Activated naive CD4-positive, alpha-beta T cell treated with anti-CD3 and anti-CD28 coated beads, Interleukin-2, amount 50 U/mL, for 24 hours (primary cell): Measurements from ENCODE around the gene SH3RF3.

Experiments
- H3K27ac Mint-ChIP-seq: one replicate; pipeline ENCODE4 v1.8.0; 2021; ENCODE audit warnings: mild to moderate bottlenecking, mixed read lengths
- H3K27me3 Mint-ChIP-seq: one replicate; pipeline ENCODE4 v1.8.0; 2021; ENCODE audit warnings: mixed read lengths
- H3K36me3 Mint-ChIP-seq: one replicate; pipeline ENCODE4 v1.8.0; 2021; ENCODE audit warnings: mixed read lengths
- H3K4me1 Mint-ChIP-seq: one replicate; pipeline ENCODE4 v1.8.0; 2021; ENCODE audit warnings: mixed read lengths
- H3K4me3 Mint-ChIP-seq: one replicate; pipeline ENCODE4 v1.8.0; 2021; ENCODE audit warnings: mild to moderate bottlenecking, mixed read lengths
- H3K9me3 Mint-ChIP-seq: one replicate; pipeline ENCODE4 v1.8.0; 2021; ENCODE audit warnings: mixed read lengths

SH3RF3 gene

DNA sequence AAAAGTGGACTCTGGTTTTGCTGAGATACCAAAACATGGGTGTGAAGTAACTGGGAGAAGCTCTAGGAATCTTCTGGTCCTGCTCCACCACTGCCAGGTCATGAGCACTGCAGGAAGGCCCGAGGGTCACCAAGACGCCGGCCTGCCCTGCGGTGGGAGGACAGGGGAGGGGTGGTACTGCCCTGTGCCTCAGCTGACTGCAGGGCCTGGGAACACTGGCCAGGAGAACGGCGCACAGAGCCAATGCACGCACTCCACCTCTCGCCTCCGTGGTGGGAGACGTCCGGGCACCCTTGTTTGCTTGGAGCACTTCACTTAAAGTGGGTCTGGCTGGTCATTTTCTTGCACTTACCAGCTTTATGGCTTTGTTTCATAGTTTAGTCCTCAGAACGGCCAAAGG is 153.4 kb downstream of the SH3RF3 start:
- Mint-ChIP-seq H3K4me1 (peaks cover 7% of the 10 kb centered on the region), H3K4me3 (no peak overlapping the region), H3K36me3 (no peaks in the 10 kb centered on the region), H3K27ac (no peak overlapping the region), H3K27me3 (no peaks in the 10 kb centered on the region), H3K9me3 (no peaks in the 10 kb centered on the region)

GRCh38 chr2:109282865-109283264 is 153.9 kb downstream of the SH3RF3 start:
- Mint-ChIP-seq H3K4me1 (peaks cover 7% of the 10 kb centered on the region), H3K27ac (no peak overlapping the region), H3K9me3 (no peaks in the 10 kb centered on the region), H3K4me3 (no peak overlapping the region), H3K36me3 (no peaks in the 10 kb centered on the region), H3K27me3 (no peaks in the 10 kb centered on the region)

- Mint-ChIP-seq H3K36me3 (no peaks in the 10 kb centered on the region), H3K27ac (no peak overlapping the region), H3K4me3 (no peak overlapping the region), H3K4me1 (peaks cover 8% of the 10 kb centered on the region), H3K9me3 (no peaks in the 10 kb centered on the region), H3K27me3 (no peaks in the 10 kb centered on the region)
These were observed 155.8 kb downstream of the SH3RF3 start for GRCh38 chr2:109284826-109285225.

DNA sequence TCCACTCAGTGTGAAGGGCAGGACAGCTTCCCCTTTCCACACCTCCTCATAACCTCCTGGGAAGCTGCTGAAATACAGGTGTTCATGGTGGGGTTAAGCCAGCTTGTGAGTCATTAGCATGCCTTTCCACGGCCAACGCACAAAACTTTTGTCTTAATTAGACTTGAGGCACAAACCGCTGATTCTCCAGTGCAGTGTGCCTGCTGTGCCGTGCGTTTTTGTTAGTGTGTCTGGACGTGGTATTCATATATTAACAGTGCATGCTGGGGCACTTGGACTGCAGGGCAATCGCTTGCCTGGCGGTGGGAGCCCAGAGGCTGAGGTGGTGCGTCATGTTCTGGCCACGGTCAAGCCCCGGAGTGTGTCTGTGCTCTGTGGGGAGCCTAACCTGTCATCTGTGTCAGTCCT is 156.2 kb downstream of the SH3RF3 start:
- H3K4me1 Mint-ChIP-seq: peaks cover 8% of the 10 kb centered on the region
- H3K36me3 Mint-ChIP-seq: no peaks in the 10 kb centered on the region
- H3K27me3 Mint-ChIP-seq: no peaks in the 10 kb centered on the region
- H3K4me3 Mint-ChIP-seq: no peak overlapping the region
- H3K9me3 Mint-ChIP-seq: no peaks in the 10 kb centered on the region
- no peak overlapping the region for H3K27ac Mint-ChIP-seq

DNA sequence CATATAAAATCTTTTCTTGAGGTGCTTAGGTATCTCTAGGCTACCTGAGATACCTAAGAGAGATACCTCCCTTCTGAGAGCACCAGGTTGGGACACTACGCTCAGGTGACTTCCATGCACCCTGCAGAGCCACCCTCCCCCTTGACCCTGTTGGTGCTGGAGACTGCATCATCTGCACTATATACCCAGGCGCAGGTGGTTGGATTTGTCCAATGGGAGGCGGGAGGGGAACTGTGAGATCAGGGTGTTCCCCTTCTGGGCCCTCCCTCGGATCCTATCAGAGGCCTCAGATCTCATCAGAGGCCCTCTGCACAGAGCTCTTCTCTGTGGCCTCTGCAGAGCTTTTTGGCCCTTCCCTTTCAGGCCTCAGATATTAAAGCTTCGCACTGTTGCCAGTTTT is 158.4 kb downstream of the SH3RF3 start:
- peaks cover 8% of the 10 kb centered on the region for H3K4me1 Mint-ChIP-seq
- no peaks in the 10 kb centered on the region for H3K9me3 Mint-ChIP-seq
- no peak overlapping the region for H3K4me3 Mint-ChIP-seq
- no peak overlapping the region for H3K27ac Mint-ChIP-seq
- no peaks in the 10 kb centered on the region for H3K27me3 Mint-ChIP-seq
- H3K36me3 Mint-ChIP-seq: no peaks in the 10 kb centered on the region

DNA sequence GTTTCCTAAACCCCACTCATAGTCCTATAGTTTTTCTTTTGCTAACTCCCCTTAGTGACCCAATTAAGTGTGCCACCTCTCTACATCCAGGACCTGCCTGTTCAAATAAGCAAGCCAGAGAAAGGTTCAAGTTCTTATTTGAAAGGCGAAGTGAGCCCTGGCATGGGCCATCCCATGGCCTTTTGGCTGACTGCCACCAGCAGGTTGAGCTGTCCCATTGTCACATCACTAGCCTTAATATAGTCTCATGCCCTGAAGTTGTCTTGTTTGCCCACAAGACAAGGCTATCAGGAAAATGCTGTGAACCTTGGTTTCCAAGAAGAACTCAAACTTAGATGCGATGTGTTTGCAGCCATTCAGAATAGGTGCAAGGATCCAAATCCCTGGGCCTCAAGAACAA is 158.8 kb downstream of the SH3RF3 start:
- H3K36me3 Mint-ChIP-seq: no peaks in the 10 kb centered on the region
- no peak overlapping the region for H3K27ac Mint-ChIP-seq
- peaks cover 8% of the 10 kb centered on the region for H3K4me1 Mint-ChIP-seq
- H3K27me3 Mint-ChIP-seq: no peaks in the 10 kb centered on the region
- H3K4me3 Mint-ChIP-seq: no peak overlapping the region
- no peaks in the 10 kb centered on the region for H3K9me3 Mint-ChIP-seq

- Mint-ChIP-seq H3K4me1 (peaks cover 8% of the 10 kb centered on the region), H3K4me3 (no peak overlapping the region), H3K9me3 (no peaks in the 10 kb centered on the region), H3K36me3 (no peaks in the 10 kb centered on the region), H3K27ac (no peak overlapping the region), H3K27me3 (no peaks in the 10 kb centered on the region)
These were observed 159.8 kb downstream of the SH3RF3 start for GRCh38 chr2:109288544-109289368.

- Mint-ChIP-seq H3K27me3 (no peaks in the 10 kb centered on the region), H3K27ac (no peak overlapping the region), H3K36me3 (no peaks in the 10 kb centered on the region), H3K4me3 (no peak overlapping the region), H3K4me1 (peaks cover 8% of the 10 kb centered on the region), H3K9me3 (no peaks in the 10 kb centered on the region)
These were observed 160.7 kb downstream of the SH3RF3 start for GRCh38 chr2:109289504-109290222.

DNA sequence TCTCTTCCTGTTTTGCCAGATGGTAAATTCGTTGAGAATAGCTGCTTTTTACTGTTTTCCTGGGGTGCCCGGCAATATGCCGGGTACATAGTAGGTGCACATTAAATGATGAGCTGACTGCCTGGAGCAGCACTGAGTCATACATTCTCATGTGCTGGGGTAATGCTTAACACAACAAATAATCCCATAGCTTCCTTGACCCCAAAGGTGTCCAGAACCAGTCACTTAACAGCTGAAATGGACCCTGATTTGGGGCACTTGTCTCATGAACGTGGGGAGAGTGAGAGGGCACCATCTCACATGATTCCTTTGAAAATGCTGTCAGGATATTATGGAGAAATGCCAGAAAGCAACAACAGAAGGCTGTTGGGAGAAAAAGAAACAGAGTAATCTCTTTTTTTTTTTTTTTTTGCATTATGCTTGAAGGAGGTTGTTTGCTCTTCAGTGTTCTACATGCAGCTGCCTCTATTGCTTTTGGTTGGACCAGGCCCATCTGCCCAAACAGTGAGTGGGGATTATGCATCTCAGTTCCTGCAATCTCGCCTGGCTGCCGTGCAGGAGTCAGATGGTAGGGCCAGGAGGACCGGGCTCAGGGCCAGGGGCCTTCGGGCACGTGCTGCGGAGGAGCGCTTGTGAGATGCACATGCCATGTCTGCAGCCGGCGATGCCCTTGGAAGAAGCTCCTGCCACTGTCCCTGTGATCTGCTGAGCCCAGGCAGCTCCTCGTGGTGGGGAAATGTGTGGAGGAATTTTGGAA is 162.1 kb downstream of the SH3RF3 start:
- H3K9me3 Mint-ChIP-seq: no peaks in the 10 kb centered on the region
- H3K27ac Mint-ChIP-seq: no peak overlapping the region
- H3K4me3 Mint-ChIP-seq: no peak overlapping the region
- no peaks in the 10 kb centered on the region for H3K36me3 Mint-ChIP-seq
- H3K27me3 Mint-ChIP-seq: no peaks in the 10 kb centered on the region
- H3K4me1 Mint-ChIP-seq: peaks cover 8% of the 10 kb centered on the region

DNA sequence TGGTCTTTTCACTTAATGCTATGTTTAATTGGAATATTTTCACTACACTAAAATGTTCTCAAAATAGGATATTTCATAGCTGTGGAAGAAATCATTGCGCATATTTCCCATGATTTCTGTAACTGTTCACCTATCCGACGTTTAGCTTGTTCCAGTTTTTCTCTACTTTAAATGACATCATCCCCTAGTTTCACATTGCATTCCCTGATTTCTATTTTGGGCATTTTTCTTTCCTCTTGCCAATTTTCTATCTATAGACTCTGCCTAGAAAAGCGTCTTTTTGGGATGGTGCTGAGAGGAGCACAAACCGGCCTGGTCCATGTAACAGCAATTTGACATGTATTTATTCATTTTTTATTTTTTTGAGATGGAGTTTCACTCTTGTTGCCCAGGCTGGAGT is 163.4 kb downstream of the SH3RF3 start:
- H3K27ac Mint-ChIP-seq: no peak overlapping the region
- no peak overlapping the region for H3K4me3 Mint-ChIP-seq
- H3K4me1 Mint-ChIP-seq: peaks cover 4% of the 10 kb centered on the region
- H3K36me3 Mint-ChIP-seq: no peaks in the 10 kb centered on the region
- no peaks in the 10 kb centered on the region for H3K27me3 Mint-ChIP-seq
- no peaks in the 10 kb centered on the region for H3K9me3 Mint-ChIP-seq

- no peaks in the 10 kb centered on the region for H3K9me3 Mint-ChIP-seq
- no peak overlapping the region for H3K27ac Mint-ChIP-seq
- no peak overlapping the region for H3K4me3 Mint-ChIP-seq
- H3K27me3 Mint-ChIP-seq: no peaks in the 10 kb centered on the region
- H3K4me1 Mint-ChIP-seq: no peaks in the 10 kb centered on the region
- H3K36me3 Mint-ChIP-seq: no peaks in the 10 kb centered on the region
These were observed 164.7 kb downstream of the SH3RF3 start for GRCh38 chr2:109293663-109294062.

- H3K9me3 Mint-ChIP-seq: no peaks in the 10 kb centered on the region
- no peaks in the 10 kb centered on the region for H3K27me3 Mint-ChIP-seq
- H3K4me3 Mint-ChIP-seq: no peak overlapping the region
- H3K4me1 Mint-ChIP-seq: no peaks in the 10 kb centered on the region
- no peak overlapping the region for H3K27ac Mint-ChIP-seq
- no peaks in the 10 kb centered on the region for H3K36me3 Mint-ChIP-seq
These were observed 165.5 kb downstream of the SH3RF3 start for GRCh38 chr2:109294523-109294922.

- Mint-ChIP-seq H3K27ac (no peak overlapping the region), H3K4me1 (no peaks in the 10 kb centered on the region), H3K4me3 (no peak overlapping the region), H3K27me3 (no peaks in the 10 kb centered on the region), H3K9me3 (no peaks in the 10 kb centered on the region), H3K36me3 (no peaks in the 10 kb centered on the region)
These were observed 166.2 kb downstream of the SH3RF3 start for GRCh38 chr2:109295070-109295780.

- Mint-ChIP-seq H3K9me3 (no peaks in the 10 kb centered on the region), H3K27ac (no peak overlapping the region), H3K4me3 (no peak overlapping the region), H3K27me3 (no peaks in the 10 kb centered on the region), H3K4me1 (no peaks in the 10 kb centered on the region), H3K36me3 (no peaks in the 10 kb centered on the region)
These were observed 166.7 kb downstream of the SH3RF3 start for GRCh38 chr2:109295781-109296117.

DNA sequence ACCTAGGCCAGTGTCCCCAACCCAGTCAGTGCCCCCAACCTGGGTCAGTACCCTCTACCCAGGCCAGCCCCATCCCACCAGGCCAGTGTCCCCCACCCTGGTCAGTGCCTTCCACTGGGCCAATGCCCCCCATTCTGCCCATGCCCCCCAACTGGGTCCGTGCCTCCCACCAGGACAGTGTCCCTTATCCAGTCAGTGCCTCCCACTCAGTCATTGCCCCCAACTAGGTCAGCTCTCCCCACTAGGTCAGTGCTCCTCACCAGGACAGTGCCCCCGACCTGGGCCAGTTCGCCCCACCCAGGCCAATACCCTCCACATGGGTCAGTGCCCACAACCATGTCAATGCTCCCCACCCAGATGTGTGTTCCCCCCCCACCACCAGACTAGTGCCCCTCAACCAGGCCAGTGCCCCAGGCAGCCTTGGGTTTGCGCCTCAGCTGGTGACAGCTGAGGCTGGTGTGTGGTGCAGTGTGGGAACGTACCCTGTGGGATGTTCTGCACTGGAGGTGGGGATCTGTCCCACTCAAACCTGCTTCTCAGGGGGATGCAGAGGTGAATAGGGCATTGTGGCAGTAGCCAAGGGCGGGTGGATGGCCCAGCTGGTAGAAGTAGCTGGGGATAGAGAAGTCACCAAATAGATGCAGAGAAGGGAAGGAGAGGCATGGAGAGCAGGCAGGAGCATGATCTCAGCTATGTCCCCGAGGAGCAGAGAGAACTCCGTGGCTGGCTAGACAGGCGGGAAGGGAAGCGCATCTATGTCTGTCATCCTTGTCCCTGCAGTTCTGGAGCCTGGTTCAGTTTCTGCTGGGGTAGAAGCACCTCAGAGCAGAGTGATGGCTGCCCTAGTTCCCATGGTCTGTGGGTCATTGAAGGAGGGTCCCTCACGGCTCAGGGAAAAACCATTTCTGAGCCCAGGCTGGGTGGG is 168.8 kb downstream of the SH3RF3 start:
- no peak overlapping the region for H3K27ac Mint-ChIP-seq
- no peak overlapping the region for H3K4me3 Mint-ChIP-seq
- H3K9me3 Mint-ChIP-seq: no peaks in the 10 kb centered on the region
- H3K4me1 Mint-ChIP-seq: no peaks in the 10 kb centered on the region
- H3K27me3 Mint-ChIP-seq: no peaks in the 10 kb centered on the region
- no peaks in the 10 kb centered on the region for H3K36me3 Mint-ChIP-seq
